CD4-positive, alpha-beta memory T cell (primary cell): ENCODE measurements around the gene CYP39A1. TPM values are rescaled to one million over a fixed set of nuclear protein-coding genes. Genes with fewer than 3 reads are reported as not detected.

Experiments used
- CTCF ChIA-PET: fragments of 350-600 bp; sonication (Branson Sonifier 250); formaldehyde crosslinking; loops from one replicate; lab custom pipeline; 2021; ENCODE audit warnings: inconsistent platforms; ENCODE audit not compliant: partially characterized antibody; lab: Charles Lee
- POLR2A ChIA-PET: fragments of 350-600 bp; sonication (Branson Sonifier 250); formaldehyde crosslinking; loops from one replicate; lab custom pipeline; 2021; ENCODE audit not compliant: partially characterized antibody; lab: Charles Lee
- DNase-seq, 5 donors: peaks; one replicate each; pipeline versions ENCODE4 v3.0.0 to v3.0.0-alpha.2; 2020 to 2022; ENCODE audit warnings: mixed read lengths in 1 of 5
- H3K27ac ChIP-seq: one replicate; pipeline ENCODE4 v1.7.0; 2013; ENCODE audit warnings: low read depth, low read length
- H3K27me3 ChIP-seq: 2 replicates; pipeline ENCODE4 v1.7.0; 2013; ENCODE audit warnings: mild to moderate bottlenecking, low read length, moderate library complexity; ENCODE audit not compliant: insufficient read depth
- H3K36me3 ChIP-seq: 2 replicates; pipeline ENCODE4 v1.7.0; 2013; ENCODE audit warnings: mild to moderate bottlenecking, low read length, moderate library complexity; ENCODE audit not compliant: insufficient read depth
- H3K4me1 ChIP-seq: 2 replicates; pipeline ENCODE4 v1.7.0; 2013; ENCODE audit warnings: mild to moderate bottlenecking, low read length, moderate library complexity; ENCODE audit not compliant: insufficient read depth
- H3K4me3 ChIP-seq, 2 donors: one replicate each; pipeline ENCODE4 v1.7.0; 2013; ENCODE audit warnings: low read length in 2 of 2, mild to moderate bottlenecking in 1 of 2
- H3K9me3 ChIP-seq, 2 donors: one replicate each; pipeline ENCODE4 v1.7.0; 2013; ENCODE audit warnings: low read length in 2 of 2, control low read depth in 1 of 2; ENCODE audit not compliant: control insufficient read depth in 1 of 2
- H3K27ac Mint-ChIP-seq, 7 donors: one replicate each; pipeline ENCODE4 v1.8.0; 2020 to 2021; ENCODE audit warnings: mixed read lengths in 7 of 7, mild to moderate bottlenecking in 6 of 7, inconsistent platforms in 3 of 7, moderate library complexity in 3 of 7
- H3K27me3 Mint-ChIP-seq, 2 donors: one replicate each; pipeline ENCODE4 v1.8.0; 2020 to 2021; ENCODE audit warnings: mixed read lengths in 2 of 2
- H3K36me3 Mint-ChIP-seq, 2 donors: one replicate each; pipeline ENCODE4 v1.8.0; 2020 to 2021; ENCODE audit warnings: mixed read lengths in 2 of 2, inconsistent platforms in 1 of 2, mild to moderate bottlenecking in 1 of 2
- H3K4me1 Mint-ChIP-seq, 4 donors: one replicate each; pipeline ENCODE4 v1.8.0; 2020 to 2021; ENCODE audit warnings: mixed read lengths in 4 of 4, mild to moderate bottlenecking in 1 of 4
- H3K4me3 Mint-ChIP-seq, 8 donors: one replicate each; pipeline ENCODE4 v1.8.0; 2020 to 2021; ENCODE audit warnings: mixed read lengths in 8 of 8, mild to moderate bottlenecking in 7 of 8, moderate library complexity in 6 of 8, inconsistent platforms in 3 of 8
- H3K9me3 Mint-ChIP-seq, 8 donors: one replicate each; pipeline ENCODE4 v1.8.0; 2020 to 2021; ENCODE audit warnings: mixed read lengths in 8 of 8, mild to moderate bottlenecking in 5 of 8, inconsistent platforms in 3 of 8, moderate library complexity in 1 of 8
- intact Hi-C: fragments of 100-400 bp; cut with micrococcal nuclease; formaldehyde crosslinking; loops from one replicate; pipeline ENCODE4 v1.15.1; 2023
- polyA plus RNA-seq, 2 donors: library from polyadenylated mRNA; unstranded; fragments of 300-500 nt; fragmentation: Illumina TruSeq; gene quantifications; one replicate each; pipeline ENCODE4 v1.2.3, GENCODE V29; 2021
- total RNA-seq, 2 experiments: library from RNA; stranded (reverse); gene quantifications; one replicate each; pipeline ENCODE4 v1.2.3, GENCODE V29; 2021

CYP39A1 gene
- total and polyA plus RNA-seq, 4 experiments from 2014 or later = not detected

DNA sequence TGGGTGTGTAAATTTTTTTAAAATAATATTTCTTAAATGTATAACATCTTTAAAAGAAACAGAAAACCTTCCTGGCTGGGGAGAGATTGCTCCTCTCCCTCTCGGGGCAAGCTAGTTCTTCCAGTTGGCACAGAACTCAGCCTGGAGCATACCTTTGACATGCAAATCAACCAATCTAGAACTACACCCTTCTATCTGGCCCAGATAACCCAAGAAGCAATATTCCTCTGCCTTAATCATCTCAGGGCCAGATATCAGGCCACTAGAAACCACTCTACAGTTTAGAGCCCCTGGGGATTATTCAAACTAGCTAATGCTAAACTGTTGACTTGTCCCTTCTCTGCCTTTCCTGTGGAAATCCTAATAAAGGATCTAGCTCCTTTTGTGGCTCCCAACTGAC is 33.9 kb downstream of the CYP39A1 start:
- ChIA-PET CTCF (no interaction called here), POLR2A (no interaction called here)
- intact Hi-C loops = no loop called here
- Mint-ChIP-seq H3K36me3 (no peaks in the 10 kb centered on the region), H3K4me3 (no peak overlapping the region), H3K4me1 (no peaks in the 10 kb centered on the region), H3K27ac (no peak overlapping the region), H3K27me3 (peaks cover 8 to 16% of the 10 kb centered on the region in 2 donors), H3K9me3 (peaks cover 0 to 2% (median 0%) of the 10 kb centered on the region in 8 donors)
- no peak for DNase-seq
- Histone ChIP-seq H3K4me3 (no peak overlapping the region), H3K9me3 (no peaks in the 10 kb centered on the region), H3K27me3 (no peaks in the 10 kb centered on the region), H3K4me1 (no peaks in the 10 kb centered on the region), H3K36me3 (no peaks in the 10 kb centered on the region), H3K27ac (no peak overlapping the region)

DNA sequence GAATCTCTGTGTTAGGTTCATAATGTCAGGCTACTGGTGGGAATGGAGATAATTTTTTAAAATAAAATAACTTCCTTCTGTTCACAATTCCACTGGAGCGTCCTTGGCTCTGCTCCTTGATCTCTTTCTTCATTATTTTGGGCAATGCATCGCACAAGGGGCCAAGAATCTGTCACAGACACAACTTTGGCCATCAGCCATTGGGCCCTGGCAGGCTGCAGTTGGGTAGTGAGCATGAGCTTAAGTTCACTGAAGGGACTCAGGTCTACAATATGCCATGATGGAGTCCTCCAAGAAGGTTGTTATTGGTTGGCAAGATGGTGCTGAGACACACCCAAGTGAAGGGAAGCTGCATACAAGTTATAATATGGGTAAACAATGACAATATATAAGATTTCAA is 40.0 kb downstream of the CYP39A1 start:
- CTCF ChIA-PET = no interaction called here
- no peaks in the 10 kb centered on the region for H3K27me3 ChIP-seq
- Mint-ChIP-seq H3K27ac (no peak overlapping the region), H3K4me3 (no peak overlapping the region), H3K27me3 (peaks cover 5 to 13% of the 10 kb centered on the region in 2 donors), H3K36me3 (no peaks in the 10 kb centered on the region), H3K9me3 (peaks cover 0 to 2% (median 0%) of the 10 kb centered on the region in 8 donors), H3K4me1 (no peaks in the 10 kb centered on the region)
- H3K27ac ChIP-seq = no peak overlapping the region
- H3K36me3 ChIP-seq = no peaks in the 10 kb centered on the region
- no peak overlapping the region for H3K4me3 ChIP-seq
- POLR2A ChIA-PET = no interaction called here
- DNase-seq = no peak
- H3K4me1 ChIP-seq = no peaks in the 10 kb centered on the region
- intact Hi-C loops = no loop called here
- H3K9me3 ChIP-seq = no peaks in the 10 kb centered on the region

DNA sequence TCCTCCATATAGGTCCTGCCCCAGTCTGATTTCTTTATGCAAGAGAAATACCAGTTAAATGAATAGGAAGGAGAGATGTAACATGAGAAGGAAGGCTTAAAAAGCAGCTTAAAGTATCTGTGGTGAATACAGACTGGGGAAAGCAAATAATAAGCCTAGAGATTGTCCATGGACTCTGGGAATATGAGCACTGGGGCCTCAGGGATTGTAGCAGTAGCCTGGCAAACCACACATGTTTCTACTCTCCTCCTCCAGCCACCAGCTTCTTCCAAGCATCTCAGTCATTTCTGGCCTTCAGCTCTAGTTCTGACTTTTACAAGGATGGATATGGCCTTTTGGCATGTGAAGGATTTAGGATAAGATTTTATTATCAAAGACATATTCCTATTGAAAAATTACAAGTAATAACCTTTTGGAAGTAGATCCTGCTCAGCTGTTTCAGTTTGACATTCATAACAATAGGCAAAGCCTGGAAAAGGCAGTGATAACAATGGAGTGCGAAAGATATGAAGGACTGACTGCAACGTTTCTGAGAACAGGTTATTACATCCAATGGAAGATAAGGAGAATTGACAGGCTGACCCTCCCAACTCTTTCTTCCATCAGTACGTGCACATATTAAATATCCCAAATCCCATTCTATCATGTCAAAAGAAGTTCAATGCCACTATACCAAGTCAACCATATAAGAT is 41.6 kb downstream of the CYP39A1 start:
- CTCF ChIA-PET = no interaction called here
- intact Hi-C loops = no loop called here
- no peak for DNase-seq
- Mint-ChIP-seq H3K27ac (no peak overlapping the region), H3K4me3 (no peak overlapping the region), H3K4me1 (no peaks in the 10 kb centered on the region), H3K36me3 (no peaks in the 10 kb centered on the region), H3K9me3 (peaks cover 0 to 2% (median 0%) of the 10 kb centered on the region in 8 donors), H3K27me3 (peaks cover 3 to 4% of the 10 kb centered on the region in 2 donors)
- Histone ChIP-seq H3K4me1 (no peaks in the 10 kb centered on the region), H3K9me3 (no peaks in the 10 kb centered on the region), H3K27me3 (no peaks in the 10 kb centered on the region), H3K4me3 (no peak overlapping the region), H3K27ac (no peak overlapping the region), H3K36me3 (no peaks in the 10 kb centered on the region)
- POLR2A ChIA-PET = no interaction called here

DNA sequence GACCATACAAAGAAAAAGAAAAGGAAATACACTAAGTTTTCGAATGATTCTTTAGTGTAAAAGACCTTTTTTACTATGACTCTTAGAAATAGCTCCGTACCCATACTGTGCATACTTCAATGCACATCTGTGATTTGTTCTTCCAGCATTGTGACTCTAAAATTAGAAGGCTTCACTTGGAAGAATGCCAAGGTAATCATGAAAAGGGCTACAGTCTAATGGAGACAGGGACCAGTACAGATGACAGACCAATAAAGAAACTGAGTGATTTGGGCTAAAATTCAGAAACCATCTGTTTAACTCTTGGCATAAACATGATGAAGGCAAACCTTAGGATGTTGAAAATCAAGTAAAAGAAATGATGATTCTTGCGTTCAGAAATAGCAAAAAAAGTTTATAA is 46.3 kb downstream of the CYP39A1 start:
- Histone ChIP-seq H3K9me3 (no peaks in the 10 kb centered on the region), H3K4me3 (no peak overlapping the region), H3K4me1 (no peaks in the 10 kb centered on the region), H3K27ac (no peak overlapping the region), H3K36me3 (no peaks in the 10 kb centered on the region), H3K27me3 (no peaks in the 10 kb centered on the region)
- no peak overlapping the region for H3K27ac Mint-ChIP-seq
- ChIA-PET CTCF (interaction anchor here (1.7 kb wide), 1 partner anchor 11 kb away, joined by 5 read pairs; no protein-coding TSS in a partner anchor), POLR2A (no interaction called here)
- no peaks in the 10 kb centered on the region for H3K4me1 Mint-ChIP-seq
- no peak overlapping the region for H3K4me3 Mint-ChIP-seq
- H3K36me3 Mint-ChIP-seq = no peaks in the 10 kb centered on the region
- intact Hi-C loops = no loop called here
- H3K27me3 Mint-ChIP-seq = peaks cover 3% of the 10 kb centered on the region in 2 donors
- no peaks in the 10 kb centered on the region for H3K9me3 Mint-ChIP-seq
- DNase-seq = no peak

DNA sequence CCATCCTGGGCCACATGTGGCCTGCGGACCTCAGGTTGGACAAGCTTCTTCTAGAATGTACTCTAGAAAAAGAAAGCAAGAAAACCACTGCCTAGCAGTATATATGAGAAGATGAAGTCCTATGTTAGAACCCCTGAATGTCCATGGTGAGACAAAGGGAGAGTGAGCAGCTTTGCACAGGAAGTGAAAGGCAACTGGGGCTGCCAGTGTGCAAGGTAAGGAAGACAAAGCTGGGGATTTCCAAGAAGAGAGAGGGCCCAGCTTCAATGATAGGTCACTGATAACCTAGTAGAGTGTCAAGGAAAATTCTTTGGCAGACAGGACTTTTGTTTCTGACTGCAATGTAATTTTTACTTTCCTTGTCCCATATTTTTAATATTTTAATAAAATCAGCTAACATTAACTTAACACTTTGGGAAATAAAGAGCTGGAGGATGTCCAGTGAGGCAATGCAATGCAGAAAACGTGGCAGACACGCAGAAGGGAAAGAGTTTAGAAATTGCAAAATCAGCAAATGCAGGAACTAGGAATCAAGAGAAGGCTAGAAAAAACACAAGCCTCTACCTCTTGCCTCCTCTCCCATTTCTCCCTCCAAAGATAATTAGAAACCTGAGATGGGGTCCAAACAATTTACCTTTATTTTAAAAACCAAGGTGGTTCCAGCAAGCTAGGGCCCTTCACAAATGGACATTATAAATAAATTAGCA is 47.4 kb downstream of the CYP39A1 start:
- Histone ChIP-seq H3K27me3 (no peaks in the 10 kb centered on the region), H3K27ac (no peak overlapping the region), H3K9me3 (no peaks in the 10 kb centered on the region), H3K4me3 (no peak overlapping the region), H3K4me1 (no peaks in the 10 kb centered on the region), H3K36me3 (no peaks in the 10 kb centered on the region)
- Mint-ChIP-seq H3K36me3 (no peaks in the 10 kb centered on the region), H3K9me3 (no peaks in the 10 kb centered on the region), H3K4me3 (no peak overlapping the region), H3K27ac (peak overlapping the region in 1 of 7 donors; percentile 9), H3K4me1 (no peaks in the 10 kb centered on the region), H3K27me3 (peaks cover 4 to 11% of the 10 kb centered on the region in 2 donors)
- POLR2A ChIA-PET = no interaction called here
- DNase-seq = no peak
- CTCF ChIA-PET = interaction anchor here (1.7 kb wide), 1 partner anchor 9 kb away, joined by 5 read pairs; no protein-coding TSS in a partner anchor
- intact Hi-C loops = no loop called here

DNA sequence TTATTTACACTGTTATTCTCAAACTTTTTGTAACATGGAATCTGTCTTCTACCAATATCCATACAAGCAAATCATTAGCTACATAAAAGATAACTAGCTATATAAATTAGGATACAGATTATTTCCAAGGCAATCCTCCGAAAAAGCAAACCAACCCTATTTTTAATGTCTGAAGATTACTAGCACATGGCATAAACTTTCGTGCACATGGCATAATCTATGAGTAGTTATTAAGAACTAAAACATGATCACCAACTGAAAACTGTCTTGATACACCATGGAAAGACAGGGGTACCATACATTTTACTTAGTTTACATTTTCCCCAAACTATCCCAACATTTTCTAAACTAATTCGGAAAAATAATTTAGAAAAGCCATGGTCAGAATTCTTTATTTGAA is 54.4 kb downstream of the CYP39A1 start:
- CTCF ChIA-PET = no interaction called here

DNA sequence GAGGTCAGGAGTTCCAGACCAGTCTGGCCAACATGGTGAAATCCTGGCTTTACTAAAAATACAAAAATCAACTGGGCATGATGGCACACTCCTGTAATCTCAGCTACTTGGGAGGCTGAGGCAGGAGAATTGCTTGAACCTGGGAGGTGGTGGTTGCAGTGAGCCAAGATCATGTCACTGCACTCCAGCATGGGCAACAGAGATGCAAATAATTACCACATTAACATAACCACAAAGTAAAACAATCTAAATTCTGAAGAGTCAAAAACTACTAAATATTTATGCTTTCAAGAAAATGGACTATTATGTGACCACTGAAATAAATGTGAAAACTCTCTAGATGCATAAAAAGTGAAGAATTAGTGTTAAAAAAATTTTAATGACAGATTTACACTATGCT is 59.9 kb downstream of the CYP39A1 start:
- Mint-ChIP-seq H3K36me3 (no peaks in the 10 kb centered on the region), H3K9me3 (peaks cover 0 to 9% (median 4%) of the 10 kb centered on the region in 8 donors), H3K27ac (no peak overlapping the region), H3K4me3 (no peak overlapping the region), H3K27me3 (peaks cover 7 to 16% of the 10 kb centered on the region in 2 donors), H3K4me1 (no peaks in the 10 kb centered on the region)
- intact Hi-C loops = no loop called here
- no peak overlapping the region for H3K4me3 ChIP-seq
- no peaks in the 10 kb centered on the region for H3K4me1 ChIP-seq
- no peaks in the 10 kb centered on the region for H3K36me3 ChIP-seq
- no peaks in the 10 kb centered on the region for H3K27me3 ChIP-seq
- no peak for DNase-seq
- no peak overlapping the region for H3K27ac ChIP-seq
- no peaks in the 10 kb centered on the region for H3K9me3 ChIP-seq
- CTCF ChIA-PET = no interaction called here
- POLR2A ChIA-PET = no interaction called here

More for the DNA sequence above, 54.4 kb downstream of the CYP39A1 start:
- Histone ChIP-seq H3K4me1 (no peaks in the 10 kb centered on the region), H3K9me3 (no peaks in the 10 kb centered on the region), H3K36me3 (no peaks in the 10 kb centered on the region), H3K27ac (no peak overlapping the region), H3K4me3 (no peak overlapping the region), H3K27me3 (no peaks in the 10 kb centered on the region)
- POLR2A ChIA-PET = no interaction called here
- no peak for DNase-seq
- peaks cover 0 to 9% (median 4%) of the 10 kb centered on the region in 8 donors for H3K9me3 Mint-ChIP-seq
- H3K4me3 Mint-ChIP-seq = no peak overlapping the region
- no peak overlapping the region for H3K27ac Mint-ChIP-seq
- H3K27me3 Mint-ChIP-seq = peaks cover 7 to 12% of the 10 kb centered on the region in 2 donors
- no peaks in the 10 kb centered on the region for H3K36me3 Mint-ChIP-seq
- no peaks in the 10 kb centered on the region for H3K4me1 Mint-ChIP-seq
- intact Hi-C loops = no loop called here
